ENCODE results near the gene MAD1L1. TPM values are rescaled to one million over a fixed set of nuclear protein-coding genes. Genes with fewer than 3 reads are reported as not detected.

MAD1L1 gene
- total RNA-seq, 2 donors from 2014 or later, result 59.1 to 61.4 TPM

DNA sequence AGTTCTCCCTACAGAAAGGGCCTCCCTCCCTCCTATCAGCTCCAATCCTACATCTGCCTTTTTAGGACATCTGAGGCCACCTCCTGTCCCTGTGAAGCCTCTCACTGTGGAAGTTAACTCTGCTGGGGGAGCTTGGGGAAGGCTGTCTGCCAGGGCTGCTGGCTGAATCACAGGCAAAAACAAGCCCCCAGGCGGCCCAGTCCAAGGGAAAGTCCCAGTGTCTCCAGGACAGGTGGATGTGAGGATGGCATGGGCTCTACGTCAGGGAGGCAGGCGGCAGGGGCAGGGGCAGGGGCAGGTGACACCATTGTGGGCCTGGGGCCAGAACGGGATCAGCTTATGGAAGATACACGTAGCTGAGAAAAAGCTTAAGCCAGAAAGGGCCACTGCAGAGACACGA, 240.2 kb downstream of the MAD1L1 start:
- Mint-ChIP-seq H3K4me1 (no peaks in the 10 kb centered on the region), H3K27ac (no peak overlapping the region), H3K4me3 (no peak overlapping the region), H3K9me3 (no peaks in the 10 kb centered on the region), H3K36me3 (ENCODE audit: low read depth) (no peaks in the 10 kb centered on the region), H3K27me3 (ENCODE audit: insufficient read depth) (no peaks in the 10 kb centered on the region)
- 87 to 88% methylated on average over 5 to 6 of the region's 6 CpGs for WGBS, 2 experiments (ENCODE audit: insufficient coverage in 1 of 2, insufficient read length in 1 of 2)
- DNase-seq, result no peak
- TF ChIP-seq, protein P1, sequence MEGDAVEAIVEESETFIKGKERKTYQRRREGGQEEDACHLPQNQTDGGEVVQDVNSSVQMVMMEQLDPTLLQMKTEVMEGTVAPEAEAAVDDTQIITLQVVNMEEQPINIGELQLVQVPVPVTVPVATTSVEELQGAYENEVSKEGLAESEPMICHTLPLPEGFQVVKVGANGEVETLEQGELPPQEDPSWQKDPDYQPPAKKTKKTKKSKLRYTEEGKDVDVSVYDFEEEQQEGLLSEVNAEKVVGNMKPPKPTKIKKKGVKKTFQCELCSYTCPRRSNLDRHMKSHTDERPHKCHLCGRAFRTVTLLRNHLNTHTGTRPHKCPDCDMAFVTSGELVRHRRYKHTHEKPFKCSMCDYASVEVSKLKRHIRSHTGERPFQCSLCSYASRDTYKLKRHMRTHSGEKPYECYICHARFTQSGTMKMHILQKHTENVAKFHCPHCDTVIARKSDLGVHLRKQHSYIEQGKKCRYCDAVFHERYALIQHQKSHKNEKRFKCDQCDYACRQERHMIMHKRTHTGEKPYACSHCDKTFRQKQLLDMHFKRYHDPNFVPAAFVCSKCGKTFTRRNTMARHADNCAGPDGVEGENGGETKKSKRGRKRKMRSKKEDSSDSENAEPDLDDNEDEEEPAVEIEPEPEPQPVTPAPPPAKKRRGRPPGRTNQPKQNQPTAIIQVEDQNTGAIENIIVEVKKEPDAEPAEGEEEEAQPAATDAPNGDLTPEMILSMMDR (conservative IDR thresholded peaks at IDR 0.05), result no peak
- Histone ChIP-seq H3K4me1 (ENCODE audit: control insufficient read depth, insufficient read depth, low read length) (no peaks in the 10 kb centered on the region), H3K9me3 (ENCODE audit: control insufficient read depth, low read length) (no peaks in the 10 kb centered on the region), H3K27me3 (ENCODE audit: control insufficient read depth, insufficient read depth, low read length, poor library complexity, severe bottlenecking) (no peaks in the 10 kb centered on the region), H3K9ac (ENCODE audit: extremely low read depth, low read length, poor library complexity, severe bottlenecking) (no peak overlapping the region), H3K36me3 (ENCODE audit: control insufficient read depth, insufficient read depth, low read length) (no peaks in the 10 kb centered on the region), H3K4me3 (ENCODE audit: low read length) (no peak overlapping the region), H3K27ac (ENCODE audit: low read depth, low read length) (no peak overlapping the region)

DNA sequence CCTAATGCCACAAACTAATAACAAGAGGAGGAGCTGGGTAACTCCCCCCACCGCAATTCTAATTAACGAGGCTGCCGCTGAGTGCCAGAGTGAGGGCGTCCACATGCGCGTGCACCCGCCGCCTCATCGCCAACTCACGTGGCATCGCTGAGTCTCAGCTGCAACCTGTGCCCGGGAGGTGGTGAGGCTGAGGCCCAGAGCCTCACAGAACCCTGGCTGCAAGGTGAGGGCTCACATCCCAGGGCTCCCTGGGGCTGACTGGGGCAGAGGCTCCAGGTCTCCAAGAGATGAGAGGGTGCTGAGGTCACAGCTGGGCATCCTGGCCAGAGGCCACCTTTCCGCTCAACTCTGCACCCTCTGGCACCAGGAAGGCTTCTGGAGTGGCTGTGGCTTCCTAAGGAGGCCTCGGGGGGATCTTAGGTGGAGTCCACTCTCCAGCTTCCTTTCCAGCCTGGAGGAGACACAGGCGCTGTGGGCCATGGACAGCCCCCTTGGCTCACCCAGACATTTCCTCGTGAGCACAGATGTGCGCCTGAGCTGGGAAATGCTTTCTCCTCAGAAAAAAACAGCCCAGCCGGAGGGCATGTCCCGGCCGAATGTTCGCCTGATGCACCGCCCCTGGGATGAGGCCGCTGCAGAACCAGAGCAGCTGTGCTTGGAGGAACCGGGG, 242.6 kb downstream of the MAD1L1 start:
- H3K27ac ChIP-seq (ENCODE audit: low read depth, low read length), result no peak overlapping the region
- no peaks in the 10 kb centered on the region for H3K36me3 ChIP-seq (ENCODE audit: control insufficient read depth, insufficient read depth, low read length)
- H3K9ac ChIP-seq (ENCODE audit: extremely low read depth, low read length, poor library complexity, severe bottlenecking), result no peak overlapping the region
- no peaks in the 10 kb centered on the region for H3K27me3 Mint-ChIP-seq (ENCODE audit: insufficient read depth)
- no peaks in the 10 kb centered on the region for H3K27me3 ChIP-seq (ENCODE audit: control insufficient read depth, insufficient read depth, low read length, poor library complexity, severe bottlenecking)
- no peaks in the 10 kb centered on the region for H3K36me3 Mint-ChIP-seq (ENCODE audit: low read depth)
- H3K9me3 ChIP-seq (ENCODE audit: control insufficient read depth, low read length), result no peaks in the 10 kb centered on the region
- 95 to 96% methylated on average over 22 to 24 of the region's 24 CpGs for WGBS, 2 experiments (ENCODE audit: insufficient coverage in 1 of 2, insufficient read length in 1 of 2)
- H3K4me3 Mint-ChIP-seq, result no peak overlapping the region
- no peaks in the 10 kb centered on the region for H3K9me3 Mint-ChIP-seq
- H3K4me3 ChIP-seq (ENCODE audit: low read length), result no peak overlapping the region
- no peaks in the 10 kb centered on the region for H3K4me1 ChIP-seq (ENCODE audit: control insufficient read depth, insufficient read depth, low read length)
- no peaks in the 10 kb centered on the region for H3K4me1 Mint-ChIP-seq
- TF ChIP-seq, protein P1 (conservative IDR thresholded peaks at IDR 0.05), result no peak
- H3K27ac Mint-ChIP-seq, result no peak overlapping the region
- no peak for DNase-seq

DNA sequence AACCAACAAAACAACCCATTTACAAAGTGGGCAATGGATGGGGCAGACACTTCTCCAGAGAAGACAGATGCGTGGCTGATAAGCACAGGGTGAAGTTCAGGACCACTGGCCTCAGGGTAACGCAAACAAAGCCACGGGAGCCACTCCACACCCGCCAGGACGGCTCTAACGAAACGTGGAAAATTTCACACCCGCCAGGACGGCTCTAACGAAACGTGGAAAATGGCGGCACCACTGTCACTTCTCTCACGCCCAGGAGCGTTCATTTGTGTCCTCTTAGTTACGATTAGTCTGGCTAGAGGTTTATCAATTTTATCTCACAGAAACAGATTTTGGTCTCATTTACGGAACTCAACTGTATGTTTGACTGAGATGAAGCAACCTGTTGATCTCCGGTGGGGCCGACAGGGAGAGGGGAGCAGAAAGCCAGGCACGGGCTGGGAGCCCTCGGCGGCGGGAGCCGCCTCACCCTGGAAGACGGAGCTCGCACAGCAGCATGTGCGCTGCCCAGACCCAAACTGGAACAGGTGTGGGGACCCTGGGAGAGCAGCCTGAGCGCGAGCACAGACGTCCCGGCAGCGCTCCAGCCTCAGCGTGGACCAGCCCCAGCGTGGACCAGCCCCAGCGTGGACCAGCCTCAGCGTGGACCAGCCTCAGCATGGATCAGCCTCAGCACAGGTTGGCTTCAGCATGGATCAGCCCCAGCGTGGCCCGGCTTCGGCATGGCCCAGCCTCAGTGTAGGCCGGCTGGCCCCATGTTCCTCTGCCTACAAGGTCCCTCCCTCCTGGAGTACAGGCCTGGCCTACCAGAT, 243.5 kb downstream of the MAD1L1 start:
- H3K36me3 Mint-ChIP-seq (ENCODE audit: low read depth), result no peaks in the 10 kb centered on the region
- 93 to 96% methylated on average over 30 to 39 of the region's 39 CpGs for WGBS, 2 experiments (ENCODE audit: insufficient coverage in 1 of 2, insufficient read length in 1 of 2)
- DNase-seq, result no peak
- no peak overlapping the region for H3K9ac ChIP-seq (ENCODE audit: extremely low read depth, low read length, poor library complexity, severe bottlenecking)
- H3K9me3 Mint-ChIP-seq, result no peaks in the 10 kb centered on the region
- H3K9me3 ChIP-seq (ENCODE audit: control insufficient read depth, low read length), result no peaks in the 10 kb centered on the region
- no peak overlapping the region for H3K4me3 ChIP-seq (ENCODE audit: low read length)
- H3K4me1 ChIP-seq (ENCODE audit: control insufficient read depth, insufficient read depth, low read length), result no peaks in the 10 kb centered on the region
- H3K27ac ChIP-seq (ENCODE audit: low read depth, low read length), result no peak overlapping the region
- TF ChIP-seq, protein P1 (conservative IDR thresholded peaks at IDR 0.05), result no peak
- H3K36me3 ChIP-seq (ENCODE audit: control insufficient read depth, insufficient read depth, low read length), result peaks cover 6% of the 10 kb centered on the region
- H3K4me3 Mint-ChIP-seq, result no peak overlapping the region
- no peaks in the 10 kb centered on the region for H3K4me1 Mint-ChIP-seq
- peak overlapping the region; percentile 58 for H3K27ac Mint-ChIP-seq
- no peaks in the 10 kb centered on the region for H3K27me3 ChIP-seq (ENCODE audit: control insufficient read depth, insufficient read depth, low read length, poor library complexity, severe bottlenecking)
- H3K27me3 Mint-ChIP-seq (ENCODE audit: insufficient read depth), result no peaks in the 10 kb centered on the region

Measured in endodermal cell (in vitro differentiated cells).